Hematopoietic multipotent progenitor cell treated with erythropoietin and hydrocortisone succinate and interleukin-3 and kit ligand, for 8 days (in vitro differentiated cells): ENCODE data around the gene SLC25A41.
"Not testable (repeated sequence)": the region's sequence is repeated elsewhere in the genome, so short reads cannot be mapped to it uniquely, and the experiment has no call there.

Source experiments
- DNase-seq: peaks from one replicate; pipeline ENCODE4 v3.0.0-alpha.2; 2015

Gene SLC25A41

GRCh38 chr19:6459262-6460098 lies 25.9 kb upstream of the SLC25A41 start, which contains the start of gene SLC25A23:
Gene SLC25A23 (minus strand): TSS chr19:6459792. CDS start chr19:6459628, 164 bp downstream.
- DNase-seq, result peak; percentile 56

DNA sequence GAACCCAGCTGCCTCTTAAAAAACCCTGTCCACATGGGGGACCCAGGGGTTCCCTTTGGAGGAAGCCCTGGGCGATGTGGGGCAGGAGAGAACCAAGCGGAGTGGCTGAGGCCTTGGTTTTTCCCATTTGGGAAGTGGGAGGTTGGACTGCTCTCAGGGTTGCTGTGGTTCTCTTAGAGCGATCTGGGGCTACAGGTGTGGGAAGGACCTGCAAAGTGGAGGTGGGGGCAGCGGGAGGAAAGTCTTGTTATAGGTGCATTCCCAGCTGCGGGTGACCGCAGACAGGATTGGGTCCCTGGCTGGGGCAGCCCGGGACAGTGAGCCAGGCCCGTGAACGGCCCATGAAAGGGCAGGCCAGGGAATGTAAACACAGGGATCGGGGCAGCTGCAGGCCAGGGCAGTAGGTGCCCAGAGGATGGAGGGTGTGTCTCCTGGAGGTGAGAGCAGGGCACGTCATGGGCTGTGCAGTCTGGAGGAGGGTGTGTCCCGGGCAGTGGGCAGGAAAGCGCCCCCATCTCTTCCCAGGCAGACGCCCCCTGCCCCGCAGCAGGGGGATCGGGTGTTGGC lies 25.2 kb upstream of the SLC25A41 start:
- no peak for DNase-seq

GRCh38 chr19:6457958-6458694 lies 24.6 kb upstream of the SLC25A41 start:
- no peak for DNase-seq

DNA sequence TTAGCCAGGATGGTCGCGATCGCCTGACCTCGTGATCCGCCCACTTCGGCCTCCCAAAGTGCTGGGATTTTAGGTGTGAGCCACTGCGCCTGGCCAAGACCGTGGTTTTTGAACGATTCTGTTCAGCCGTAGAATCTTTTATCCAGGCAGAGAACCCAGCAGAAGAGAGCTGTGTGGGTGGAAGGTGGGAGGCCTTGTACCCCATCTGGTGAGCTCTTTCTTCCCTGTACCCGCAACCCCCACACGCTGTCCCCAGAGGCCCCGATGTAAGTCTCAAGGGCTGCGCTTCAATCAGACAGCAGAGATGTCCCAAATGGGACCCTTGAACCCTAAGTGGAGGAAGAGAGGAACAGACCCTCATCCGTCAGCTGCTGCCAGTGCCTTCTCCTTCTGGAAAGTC lies 22.4 kb upstream of the SLC25A41 start:
- no peak for DNase-seq

DNA sequence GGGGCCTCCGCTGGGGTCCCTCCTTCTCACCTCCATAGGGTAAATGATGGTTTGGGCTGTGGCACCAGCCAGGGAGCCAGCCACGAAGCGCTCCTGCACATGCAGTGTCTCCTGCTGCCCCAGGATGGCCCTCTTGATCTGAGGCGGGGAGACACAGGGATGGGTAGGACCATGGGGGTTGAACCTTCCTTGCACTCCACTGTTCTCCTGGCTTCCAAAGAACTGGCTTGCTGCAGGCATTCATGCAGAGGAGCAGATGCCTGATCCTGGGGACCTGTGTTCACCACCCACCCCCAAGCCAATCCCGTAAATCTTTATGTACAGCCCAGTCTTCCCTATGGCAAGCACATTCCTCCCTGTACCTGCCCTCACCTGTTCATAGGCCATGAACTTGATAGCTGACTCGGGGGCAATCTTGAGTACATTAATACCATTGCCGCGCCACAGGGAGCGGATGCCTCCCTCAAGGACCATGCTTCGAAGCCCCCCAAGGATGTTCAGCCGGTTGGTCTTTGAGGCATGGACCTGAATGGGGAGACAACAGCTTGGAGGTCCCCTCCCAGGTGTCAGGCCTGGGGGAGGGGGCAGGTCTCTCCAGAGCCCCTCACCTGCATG lies 20.5 kb upstream of the SLC25A41 start:
- DNase-seq, result no peak

DNA sequence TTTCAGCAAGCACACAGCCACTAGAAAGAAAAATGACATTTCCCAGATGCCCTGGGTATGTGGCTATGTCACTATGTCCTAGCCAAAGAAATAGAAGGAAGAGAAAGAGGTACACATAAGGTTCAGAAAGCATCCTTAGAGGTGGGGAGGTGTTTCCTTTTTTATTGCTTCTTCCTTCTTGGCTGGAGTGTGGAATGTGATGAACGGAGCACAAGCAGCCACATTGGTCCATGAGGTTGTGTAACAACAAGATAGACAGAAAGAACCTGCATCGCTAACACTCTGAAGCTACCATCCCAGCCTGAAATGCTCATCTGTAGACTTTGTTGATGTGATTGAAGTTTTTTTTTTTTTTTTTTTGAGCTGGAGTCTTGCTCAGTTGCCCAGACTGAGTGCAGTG lies 19.3 kb upstream of the SLC25A41 start:
- no peak for DNase-seq

DNA sequence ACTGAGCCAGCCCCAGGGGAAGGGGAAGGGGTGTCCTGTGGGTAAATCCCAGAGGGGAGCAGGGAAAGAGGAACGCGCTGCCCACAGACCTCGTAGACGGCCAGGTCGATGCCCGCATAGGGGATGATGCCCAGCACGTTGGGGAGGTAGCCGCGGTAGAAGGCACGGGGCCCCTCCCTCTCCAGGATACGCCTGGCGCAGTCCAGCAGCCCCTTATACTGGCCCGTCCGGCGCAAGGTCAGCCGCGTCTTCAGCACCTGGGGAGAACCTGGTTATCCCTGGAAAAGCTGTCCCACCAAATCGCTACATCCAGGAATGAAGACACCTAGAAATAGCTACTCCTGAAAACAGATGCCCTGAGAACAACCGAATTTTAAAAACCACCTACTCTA lies 18.7 kb upstream of the SLC25A41 start:
- DNase-seq, result no peak

DNA sequence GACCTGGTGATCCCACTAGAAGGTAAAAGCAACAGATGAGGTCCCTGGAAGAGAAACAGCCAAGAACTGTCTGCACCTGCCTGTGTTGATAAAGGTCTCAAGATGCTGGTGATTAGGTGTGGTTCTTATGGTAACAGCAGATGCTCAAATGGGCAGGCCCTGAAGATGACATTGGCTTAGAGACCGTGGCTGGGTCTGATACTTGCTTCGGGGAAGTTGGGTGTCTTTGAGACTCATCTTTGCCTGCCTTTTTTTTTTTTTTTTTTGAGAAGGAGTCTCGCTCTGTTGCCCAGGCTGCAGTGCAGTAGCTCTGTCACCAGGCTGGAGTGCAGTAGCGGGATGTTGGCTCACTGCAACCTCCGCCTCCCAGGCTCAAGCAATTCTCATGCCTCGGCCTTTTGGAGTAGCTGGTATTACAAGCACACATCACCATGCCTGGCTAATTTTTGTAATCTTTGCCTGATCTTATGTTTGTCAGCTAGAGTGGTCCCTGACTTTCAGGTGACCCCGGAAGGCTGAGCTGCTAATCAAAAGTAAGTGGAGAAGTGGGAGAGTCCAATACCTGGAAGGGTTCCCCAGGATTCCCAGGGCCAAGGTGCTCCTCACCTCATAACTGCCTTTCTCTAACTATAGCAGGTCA lies 18.1 kb upstream of the SLC25A41 start:
- no peak for DNase-seq

DNA sequence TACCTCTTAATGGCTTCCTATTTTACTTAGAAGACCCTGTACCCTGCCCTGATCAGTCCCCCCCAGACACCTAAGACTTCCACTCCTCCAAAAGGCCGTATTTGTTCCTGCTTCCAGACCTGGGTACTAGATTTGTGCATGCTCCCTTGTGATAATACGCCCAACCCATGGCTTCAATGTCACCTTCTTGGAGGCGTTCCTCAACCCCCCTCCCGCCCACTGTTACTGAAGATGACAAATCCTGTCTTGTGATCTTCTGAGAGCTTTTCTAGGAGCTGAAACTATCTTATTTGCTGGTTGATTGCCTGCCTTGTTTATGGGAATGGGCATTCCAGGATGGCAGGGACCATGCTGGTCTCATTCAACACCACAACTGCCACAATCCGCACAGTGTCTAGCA lies 16.6 kb upstream of the SLC25A41 start:
- no peak for DNase-seq

DNA sequence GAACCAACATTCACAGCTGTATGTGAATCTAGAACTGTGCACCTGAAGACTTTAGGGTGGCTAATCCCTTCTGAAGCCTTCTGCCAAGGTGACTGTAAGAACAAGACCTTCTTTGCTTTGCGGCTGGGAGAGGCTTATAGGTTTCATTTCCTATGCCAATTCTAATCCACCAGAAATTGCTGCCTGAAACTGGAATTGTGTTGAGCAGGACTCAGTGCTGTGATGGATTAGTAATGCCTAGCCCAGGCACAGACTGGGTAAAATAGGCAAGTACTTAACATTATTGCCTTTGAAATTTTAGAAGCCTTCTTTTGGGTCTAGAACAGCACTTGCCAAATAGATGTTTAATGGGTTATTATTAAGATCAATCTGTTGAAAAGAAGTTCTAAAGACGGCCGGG lies 14.5 kb upstream of the SLC25A41 start:
- DNase-seq, result no peak

- no peak for DNase-seq
Observed at GRCh38 chr19:6446452-6446851, 12.9 kb upstream of the SLC25A41 start.

DNA sequence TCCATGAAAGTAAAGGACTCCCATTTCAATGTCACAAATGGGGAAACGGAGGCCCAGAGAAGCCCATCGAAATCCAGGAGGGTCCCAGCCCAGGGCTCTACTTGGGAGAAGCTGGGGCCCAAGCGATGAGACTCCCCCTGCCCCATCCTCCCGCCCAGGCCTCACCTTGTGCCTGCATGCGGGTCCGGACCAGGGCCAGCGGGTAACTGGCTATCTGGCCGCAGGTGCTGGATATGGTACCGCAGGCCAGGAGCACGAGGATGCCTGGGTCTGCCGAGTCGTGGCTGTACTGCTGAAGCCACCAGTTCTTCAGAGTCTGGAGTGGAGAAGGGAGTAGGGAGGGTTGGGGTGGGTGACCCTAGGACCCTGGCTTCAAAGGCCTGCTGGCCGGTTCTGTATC lies 10.4 kb upstream of the SLC25A41 start:
- no peak for DNase-seq

- DNase-seq, result no peak
Observed at GRCh38 chr19:6442087-6442688, 8.6 kb upstream of the SLC25A41 start.

DNA sequence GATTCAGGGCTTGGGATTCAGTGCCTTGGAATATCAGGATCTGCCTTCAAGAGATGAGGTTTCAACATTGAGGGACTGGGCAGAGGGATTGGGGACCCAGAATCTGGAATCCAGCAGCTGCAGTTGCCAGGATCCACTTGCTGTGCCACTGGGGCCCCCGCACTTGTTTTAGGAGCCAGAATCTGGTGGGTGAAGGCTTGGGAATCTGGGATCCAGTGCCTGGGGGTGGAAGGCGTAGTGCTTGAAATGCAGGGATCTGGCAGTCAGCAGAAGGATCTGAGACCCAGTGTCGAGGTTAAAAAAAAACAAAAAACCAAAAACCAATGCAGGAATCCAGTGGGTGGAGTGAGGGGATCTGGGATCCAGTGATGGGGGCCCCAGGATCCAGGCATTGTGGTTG lies 7.3 kb upstream of the SLC25A41 start:
- DNase-seq, result no peak

- DNase-seq, result no peak
Observed at GRCh38 chr19:6439743-6440142, 6.2 kb upstream of the SLC25A41 start.

- DNase-seq, result no peak
Observed at GRCh38 chr19:6433165-6433564, 398 bp downstream of the SLC25A41 start.

GRCh38 chr19:6431891-6432290 lies 1.7 kb downstream of the SLC25A41 start:
- no peak for DNase-seq

DNA sequence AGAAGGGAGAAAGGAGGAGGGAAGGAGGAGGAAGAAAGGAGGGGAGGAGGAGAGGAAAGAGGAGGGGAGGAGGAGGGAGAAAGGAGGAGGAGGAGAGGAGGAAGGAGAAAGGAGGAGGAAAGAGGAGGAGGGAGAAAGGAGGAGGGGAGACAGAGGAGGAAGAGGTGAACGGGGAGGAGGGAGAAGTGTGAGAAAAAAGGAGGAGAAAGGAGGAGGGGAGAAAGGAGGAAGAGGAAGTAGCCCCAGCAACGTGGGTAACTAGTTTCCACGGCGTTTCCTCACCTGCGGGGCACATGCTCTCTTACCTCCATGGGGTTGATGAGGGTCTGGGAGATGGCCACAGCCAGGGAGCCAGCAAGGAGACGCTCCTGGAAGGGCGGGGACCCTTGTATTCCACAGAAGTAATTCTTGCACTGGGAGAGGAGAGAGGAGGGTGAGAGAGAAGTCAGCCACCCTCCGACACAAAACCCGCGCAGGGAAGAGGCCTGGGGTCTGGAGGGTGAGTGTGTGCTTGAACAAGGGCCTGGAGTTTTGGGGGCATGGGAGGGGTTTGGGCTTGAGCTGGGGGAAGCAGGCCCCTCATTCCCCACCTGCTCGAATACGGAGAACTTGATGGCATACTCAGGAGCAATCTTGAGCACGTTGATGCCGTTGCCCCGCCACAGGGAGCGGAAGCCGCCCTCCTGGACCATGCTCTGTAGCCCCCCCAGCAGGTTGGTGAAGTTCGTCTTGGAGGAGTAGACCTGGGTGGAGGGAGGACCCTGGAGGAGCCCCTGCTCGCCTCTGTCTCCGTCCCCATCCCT lies 3.9 kb downstream of the SLC25A41 start:
- no peak for DNase-seq

- not testable (repeated sequence) for DNase-seq
Observed at GRCh38 chr19:6428692-6429418, 4.7 kb downstream of the SLC25A41 start.

- DNase-seq, result no peak
Observed at GRCh38 chr19:6427131-6427530, 6.4 kb downstream of the SLC25A41 start.
